HG03354 (cell line): ENCODE measurements around the gene XPNPEP2.

Source experiments
- ATAC-seq: cut with Tn5 transposase; IDR thresholded peaks from one replicate; pipeline ENCODE4 v1.9.1; 2021; ENCODE audit warnings: mild to moderate bottlenecking; ENCODE audit not compliant: unreplicated experiment, poor library complexity, severe bottlenecking

XPNPEP2 gene

GRCh38 chrX:129738466-129739308, at the start of gene XPNPEP2:
TSS of gene XPNPEP2 (plus strand) at chrX:129738979. CDS start at chrX:129739214, 235 bp downstream.
- no peak for ATAC-seq

- no peak for ATAC-seq
Observed at GRCh38 chrX:129689796-129690195, 49.0 kb upstream of the XPNPEP2 start.

GRCh38 chrX:129690435-129690834, 48.3 kb upstream of the XPNPEP2 start:
- no peak for ATAC-seq

- ATAC-seq, result no peak
Observed at GRCh38 chrX:129693354-129693753, 45.4 kb upstream of the XPNPEP2 start.

GRCh38 chrX:129694805-129695204, 44.0 kb upstream of the XPNPEP2 start:
- no peak for ATAC-seq

GRCh38 chrX:129695535-129695934, 43.2 kb upstream of the XPNPEP2 start:
- no peak for ATAC-seq

GRCh38 chrX:129695937-129696336, 42.8 kb upstream of the XPNPEP2 start:
- ATAC-seq, result no peak

GRCh38 chrX:129696463-129697155, 42.2 kb upstream of the XPNPEP2 start:
- no peak for ATAC-seq

GRCh38 chrX:129697204-129697829, 41.5 kb upstream of the XPNPEP2 start:
- no peak for ATAC-seq

GRCh38 chrX:129698150-129698549, 40.6 kb upstream of the XPNPEP2 start:
- ATAC-seq, result no peak

- ATAC-seq, result no peak
Observed at GRCh38 chrX:129700536-129700935, 38.2 kb upstream of the XPNPEP2 start.

- no peak for ATAC-seq
Observed at GRCh38 chrX:129701624-129702069, 37.1 kb upstream of the XPNPEP2 start.

- ATAC-seq, result no peak
Observed at GRCh38 chrX:129704491-129704890, 34.3 kb upstream of the XPNPEP2 start.

- no peak for ATAC-seq
Observed at GRCh38 chrX:129705377-129705925, 33.3 kb upstream of the XPNPEP2 start.

- ATAC-seq, result no peak
Observed at GRCh38 chrX:129705988-129706387, 32.8 kb upstream of the XPNPEP2 start.

GRCh38 chrX:129706400-129707072, 32.2 kb upstream of the XPNPEP2 start:
- no peak for ATAC-seq

- ATAC-seq, result no peak
Observed at GRCh38 chrX:129714581-129714980, 24.2 kb upstream of the XPNPEP2 start.

GRCh38 chrX:129716507-129716906, 22.3 kb upstream of the XPNPEP2 start:
- ATAC-seq, result no peak

- no peak for ATAC-seq
Observed at GRCh38 chrX:129717892-129718291, 20.9 kb upstream of the XPNPEP2 start.

GRCh38 chrX:129718676-129719075, 20.1 kb upstream of the XPNPEP2 start:
- ATAC-seq, result no peak
